ENCODE data around the gene CD40. TPM values are rescaled to one million over a fixed set of nuclear protein-coding genes. Genes with fewer than 3 reads are reported as not detected.

Gene CD40
- total RNA-seq, 4 donors from 2014 or later = 12.0 to 17.5 (median 15.9) TPM

DNA sequence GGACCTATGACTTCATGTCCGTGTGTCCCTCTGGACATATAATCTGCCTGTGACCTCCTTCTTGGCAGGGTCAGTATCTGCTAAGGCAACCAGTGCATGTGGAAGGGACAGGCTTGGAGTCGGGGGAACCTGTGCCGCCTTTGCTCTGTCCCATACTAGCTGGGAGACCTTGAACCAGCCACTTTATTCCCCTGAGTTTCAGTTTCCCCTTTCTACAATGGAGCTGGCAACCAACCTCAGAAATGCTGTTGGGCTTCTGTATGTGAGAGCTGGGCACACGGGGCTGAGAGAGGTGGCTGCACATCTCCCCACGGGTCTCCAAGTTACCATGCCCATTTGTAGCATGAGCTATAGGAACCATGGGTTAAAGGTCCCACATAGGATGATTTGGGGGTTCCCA is 53.8 kb downstream of the CD40 start:
- no peak overlapping the region for H3K4me3 ChIP-seq (ENCODE audit: low read depth, poor library complexity, severe bottlenecking)
- intact Hi-C loops (cut with DNase I; ENCODE audit: low total_unique reads) = no loop called here
- no peak for DNase-seq (ENCODE audit: low spot score in 2 of 2)
- TF ChIP-seq, protein P1, sequence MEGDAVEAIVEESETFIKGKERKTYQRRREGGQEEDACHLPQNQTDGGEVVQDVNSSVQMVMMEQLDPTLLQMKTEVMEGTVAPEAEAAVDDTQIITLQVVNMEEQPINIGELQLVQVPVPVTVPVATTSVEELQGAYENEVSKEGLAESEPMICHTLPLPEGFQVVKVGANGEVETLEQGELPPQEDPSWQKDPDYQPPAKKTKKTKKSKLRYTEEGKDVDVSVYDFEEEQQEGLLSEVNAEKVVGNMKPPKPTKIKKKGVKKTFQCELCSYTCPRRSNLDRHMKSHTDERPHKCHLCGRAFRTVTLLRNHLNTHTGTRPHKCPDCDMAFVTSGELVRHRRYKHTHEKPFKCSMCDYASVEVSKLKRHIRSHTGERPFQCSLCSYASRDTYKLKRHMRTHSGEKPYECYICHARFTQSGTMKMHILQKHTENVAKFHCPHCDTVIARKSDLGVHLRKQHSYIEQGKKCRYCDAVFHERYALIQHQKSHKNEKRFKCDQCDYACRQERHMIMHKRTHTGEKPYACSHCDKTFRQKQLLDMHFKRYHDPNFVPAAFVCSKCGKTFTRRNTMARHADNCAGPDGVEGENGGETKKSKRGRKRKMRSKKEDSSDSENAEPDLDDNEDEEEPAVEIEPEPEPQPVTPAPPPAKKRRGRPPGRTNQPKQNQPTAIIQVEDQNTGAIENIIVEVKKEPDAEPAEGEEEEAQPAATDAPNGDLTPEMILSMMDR (IDR thresholded peaks at IDR 0.05) = no peak
- TF ChIP-seq POLR2A (IDR thresholded peaks at IDR 0.05) = no peak
- 71 to 72% methylated on average over 5 of the region's 5 CpGs for WGBS, 2 donors

DNA sequence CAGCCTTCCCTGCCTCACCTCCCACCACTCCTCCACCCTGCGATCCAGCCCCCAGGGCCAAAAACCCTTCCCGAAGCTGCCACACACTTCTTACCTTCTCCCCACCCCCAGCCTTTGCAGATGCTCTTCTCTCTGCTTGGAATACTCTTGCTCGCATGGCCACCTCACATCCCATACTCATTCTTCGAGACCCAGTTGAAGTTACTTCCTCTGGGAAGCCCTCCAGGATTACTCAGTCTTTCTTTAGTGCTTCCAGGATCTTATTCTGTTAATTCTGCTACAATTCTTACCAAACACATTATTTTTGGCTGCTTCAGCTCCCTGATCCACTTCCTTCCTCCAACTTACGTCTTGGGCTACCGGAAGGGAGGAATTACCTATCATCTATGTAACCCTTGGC is 54.3 kb downstream of the CD40 start:
- intact Hi-C loops (cut with DNase I; ENCODE audit: low total_unique reads) = no loop called here
- no peak for DNase-seq (ENCODE audit: low spot score in 2 of 2)
- no peak overlapping the region for H3K4me3 ChIP-seq (ENCODE audit: low read depth, poor library complexity, severe bottlenecking)
- TF ChIP-seq, protein P1 (IDR thresholded peaks at IDR 0.05) = no peak
- TF ChIP-seq POLR2A (IDR thresholded peaks at IDR 0.05) = no peak
- 49 to 69% methylated on average over 6 of the region's 6 CpGs for WGBS, 2 donors

DNA sequence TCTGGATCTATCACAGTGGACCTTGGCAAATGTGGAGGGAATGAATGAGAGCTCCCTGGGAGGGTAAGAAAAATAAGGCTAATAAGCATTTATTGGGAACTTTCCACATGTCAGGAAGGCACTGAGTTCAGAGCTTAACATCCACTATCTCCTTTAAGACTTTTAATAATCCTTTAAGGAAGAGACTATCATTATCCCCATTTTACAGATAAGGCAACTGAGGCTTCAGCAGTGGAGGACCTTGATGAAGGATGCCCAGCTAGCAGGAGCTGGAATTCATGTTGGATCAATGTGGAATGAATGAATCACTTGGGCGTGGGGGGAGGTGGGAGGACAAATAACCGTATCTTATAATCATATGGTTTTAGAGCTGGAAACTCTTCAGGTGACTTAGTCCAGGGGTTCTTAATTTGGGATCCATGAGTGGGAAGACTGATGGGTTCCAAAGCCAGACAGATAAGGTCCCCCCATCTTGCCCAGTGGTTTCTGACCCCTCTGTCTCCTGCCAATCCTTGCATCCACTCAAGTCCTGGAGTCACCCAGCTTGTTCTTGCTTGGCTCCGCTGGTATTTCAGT is 54.9 kb downstream of the CD40 start:
- DNase-seq (ENCODE audit: low spot score in 2 of 2) = no peak
- intact Hi-C loops (cut with DNase I; ENCODE audit: low total_unique reads) = no loop called here
- TF ChIP-seq POLR2A (IDR thresholded peaks at IDR 0.05) = no peak
- TF ChIP-seq, protein P1 (IDR thresholded peaks at IDR 0.05) = no peak
- WGBS, 2 donors = 44 to 68% methylated on average over 3 of the region's 3 CpGs
- no peak overlapping the region for H3K4me3 ChIP-seq (ENCODE audit: low read depth, poor library complexity, severe bottlenecking)

DNA sequence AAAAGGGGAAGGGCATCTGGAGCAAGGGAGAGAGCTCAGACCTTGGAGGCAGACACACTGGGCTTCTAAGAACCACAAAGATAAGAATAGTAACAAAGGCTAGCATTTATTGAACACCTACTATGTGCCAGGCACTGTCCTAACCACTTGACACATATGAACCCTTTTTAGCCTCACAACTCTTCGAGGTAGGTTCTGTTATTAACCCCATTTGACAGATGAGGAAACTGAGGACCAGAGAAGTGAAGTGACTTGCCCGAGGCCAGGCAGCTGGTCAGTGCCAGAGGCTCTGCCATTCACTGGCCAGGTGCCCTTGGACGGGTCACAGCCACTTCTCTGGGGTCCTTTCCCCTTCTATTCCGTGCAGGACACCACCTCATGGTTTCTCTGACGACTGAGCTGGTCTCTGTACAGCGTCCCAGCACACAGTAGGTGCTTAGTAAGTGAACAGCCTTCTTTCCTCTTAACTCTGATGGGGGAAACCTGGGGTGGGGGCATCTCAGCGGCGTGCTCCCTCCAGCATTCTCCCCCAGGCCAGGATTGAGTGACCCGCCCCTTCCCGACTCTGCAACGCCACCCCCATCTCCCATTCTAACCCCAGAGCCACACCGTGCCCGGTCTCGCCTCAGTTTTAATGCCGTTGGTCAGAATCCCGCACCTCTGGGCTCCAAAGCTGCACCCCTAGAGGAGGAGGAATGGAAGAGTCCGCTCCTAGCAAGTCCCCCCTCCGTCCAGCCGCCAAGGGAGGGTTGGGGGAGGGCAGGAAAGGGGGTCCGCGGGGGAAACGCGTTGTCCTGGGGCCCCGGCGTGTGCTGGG is 55.7 kb downstream of the CD40 start:
- 31 to 34% methylated on average over 25 of the region's 25 CpGs for WGBS, 2 donors
- no peak for TF ChIP-seq POLR2A (IDR thresholded peaks at IDR 0.05)
- TF ChIP-seq, protein P1 (IDR thresholded peaks at IDR 0.05) = no peak
- H3K4me3 ChIP-seq (ENCODE audit: low read depth, poor library complexity, severe bottlenecking) = no peak overlapping the region
- no peak for DNase-seq (ENCODE audit: low spot score in 2 of 2)
- intact Hi-C loops (cut with DNase I; ENCODE audit: low total_unique reads) = no loop called here

DNA sequence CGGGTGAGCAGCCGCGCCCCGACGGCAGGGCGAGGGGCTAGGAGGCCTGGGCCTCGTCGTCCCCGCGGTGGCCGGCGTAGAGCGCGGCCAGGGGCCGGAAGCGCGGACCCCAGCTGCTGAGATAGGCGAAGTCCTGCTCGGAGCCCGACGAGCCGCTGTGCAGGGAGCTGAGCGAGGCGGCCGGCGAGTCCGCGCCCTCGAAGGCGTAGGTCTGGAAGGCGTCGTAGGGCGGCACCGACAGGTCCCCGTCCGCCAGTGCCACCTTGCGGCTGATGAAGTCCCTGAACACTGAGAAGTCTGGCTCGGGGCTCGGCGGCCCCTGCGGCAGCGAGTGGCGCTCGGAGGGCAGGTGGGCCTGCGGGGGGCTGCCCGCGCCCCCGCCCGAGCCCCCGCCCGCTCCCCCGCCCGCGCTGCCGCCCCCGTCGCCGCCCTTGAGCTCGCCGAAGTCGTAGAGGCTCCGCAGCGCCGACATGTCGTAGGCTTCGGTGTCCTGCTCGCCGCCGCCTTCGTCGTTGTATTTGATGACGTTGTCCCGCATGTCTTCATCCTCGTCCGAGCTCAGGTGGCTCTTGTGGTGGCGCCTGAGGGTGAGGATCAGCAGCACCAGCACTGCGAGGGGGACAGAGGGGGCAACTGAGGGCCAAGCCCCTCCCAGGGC is 56.5 kb downstream of the CD40 start:
- H3K4me3 ChIP-seq (ENCODE audit: low read depth, poor library complexity, severe bottlenecking) = no peak overlapping the region
- peak; percentile 51 to 91 for DNase-seq (ENCODE audit: low spot score in 2 of 2)
- WGBS, 2 donors = 4 to 13% methylated on average over 65 to 73 of the region's 77 CpGs
- TF ChIP-seq, protein P1 (IDR thresholded peaks at IDR 0.05) = peak in 1 of 3 donors; percentile 24
- no peak for TF ChIP-seq POLR2A (IDR thresholded peaks at IDR 0.05)
- intact Hi-C loops (cut with DNase I; ENCODE audit: low total_unique reads) = no loop called here
